Nephron (organoid): ENCODE data around the gene GRIA1.
"Not testable (repeated sequence)": the region's sequence is repeated elsewhere in the genome, so short reads cannot be mapped to it uniquely, and the experiment has no call there.

Experiments used
- H3K27ac Mint-ChIP-seq, 3 experiments: 2 replicates each; pipeline ENCODE4 v1.8.0; 2020; ENCODE audit warnings: mixed read lengths in 3 of 3, mild to moderate bottlenecking in 2 of 3, moderate library complexity in 1 of 3
- H3K27me3 Mint-ChIP-seq: 2 replicates; pipeline ENCODE4 v1.8.0; 2021; ENCODE audit warnings: low read depth, mild to moderate bottlenecking, moderate library complexity, mixed read lengths
- H3K36me3 Mint-ChIP-seq: 2 replicates; pipeline ENCODE4 v1.8.0; 2020; ENCODE audit warnings: low read depth, mixed read lengths
- H3K4me1 Mint-ChIP-seq: 2 replicates; pipeline ENCODE4 v1.8.0; 2020; ENCODE audit warnings: mixed read lengths
- H3K4me3 Mint-ChIP-seq, 3 experiments: 2 replicates each; pipeline ENCODE4 v1.8.0; 2020; ENCODE audit warnings: mild to moderate bottlenecking in 3 of 3, mixed read lengths in 3 of 3, moderate library complexity in 2 of 3
- H3K9me3 Mint-ChIP-seq: 2 replicates; pipeline ENCODE4 v1.8.0; 2020; ENCODE audit warnings: mixed read lengths
- CTCF ChIP-seq, 3 experiments: fragments of 200-600 bp; sonication (generic); IDR thresholded peaks; one replicate each; pipeline ENCODE4 v1.5.0; 2021; ENCODE audit warnings: antibody characterized with exemption in 3 of 3; ENCODE audit not compliant: unreplicated experiment in 3 of 3

Gene GRIA1

GRCh38 chr5:153714798-153715197 lies 224.3 kb downstream of the GRIA1 start:
- Mint-ChIP-seq H3K36me3 (no peaks in the 10 kb centered on the region), H3K9me3 (no peaks in the 10 kb centered on the region), H3K4me1 (no peaks in the 10 kb centered on the region), H3K4me3 (no peak overlapping the region), H3K27me3 (no peaks in the 10 kb centered on the region), H3K27ac (no peak overlapping the region)
- TF ChIP-seq CTCF (IDR thresholded peaks at IDR 0.05; ENCODE audit: unreplicated experiment in 3 of 3) = no peak

- no peak overlapping the region for H3K27ac Mint-ChIP-seq
- H3K27me3 Mint-ChIP-seq = no peaks in the 10 kb centered on the region
- TF ChIP-seq CTCF (IDR thresholded peaks at IDR 0.05; ENCODE audit: unreplicated experiment in 3 of 3) = no peak
- H3K4me3 Mint-ChIP-seq = no peak overlapping the region
- peaks cover 3% of the 10 kb centered on the region for H3K9me3 Mint-ChIP-seq
- H3K4me1 Mint-ChIP-seq = no peaks in the 10 kb centered on the region
- no peaks in the 10 kb centered on the region for H3K36me3 Mint-ChIP-seq
These were observed 226.8 kb downstream of the GRIA1 start for GRCh38 chr5:153717287-153717686.

GRCh38 chr5:153718713-153719112 lies 228.2 kb downstream of the GRIA1 start:
- Mint-ChIP-seq H3K27me3 (no peaks in the 10 kb centered on the region), H3K36me3 (peaks cover 5% of the 10 kb centered on the region), H3K4me1 (no peaks in the 10 kb centered on the region), H3K9me3 (peaks cover 13% of the 10 kb centered on the region), H3K27ac (no peak overlapping the region), H3K4me3 (no peak overlapping the region)
- no peak for TF ChIP-seq CTCF (IDR thresholded peaks at IDR 0.05; ENCODE audit: unreplicated experiment in 3 of 3)

GRCh38 chr5:153719324-153719723 lies 228.9 kb downstream of the GRIA1 start:
- Mint-ChIP-seq H3K4me3 (no peak overlapping the region), H3K4me1 (no peaks in the 10 kb centered on the region), H3K36me3 (peaks cover 5% of the 10 kb centered on the region), H3K27me3 (no peaks in the 10 kb centered on the region), H3K9me3 (peaks cover 13% of the 10 kb centered on the region), H3K27ac (no peak overlapping the region)
- no peak for TF ChIP-seq CTCF (IDR thresholded peaks at IDR 0.05; ENCODE audit: unreplicated experiment in 3 of 3)

GRCh38 chr5:153723022-153723610 lies 232.6 kb downstream of the GRIA1 start:
- not testable (repeated sequence) for H3K4me1 Mint-ChIP-seq, H3K27ac Mint-ChIP-seq, H3K4me3 Mint-ChIP-seq, H3K27me3 Mint-ChIP-seq, H3K36me3 Mint-ChIP-seq
- H3K9me3 Mint-ChIP-seq = peaks cover 13% of the 10 kb centered on the region

- no peaks in the 10 kb centered on the region for H3K27me3 Mint-ChIP-seq
- no peak overlapping the region for H3K4me3 Mint-ChIP-seq
- H3K4me1 Mint-ChIP-seq = no peaks in the 10 kb centered on the region
- no peaks in the 10 kb centered on the region for H3K36me3 Mint-ChIP-seq
- peak overlapping the region in 1 of 3 experiments; percentile 9 for H3K27ac Mint-ChIP-seq
- no peak for TF ChIP-seq CTCF (IDR thresholded peaks at IDR 0.05; ENCODE audit: unreplicated experiment in 3 of 3)
- no peaks in the 10 kb centered on the region for H3K9me3 Mint-ChIP-seq
These were observed 251.6 kb downstream of the GRIA1 start for GRCh38 chr5:153742060-153742459.
